Measurements from ENCODE around the gene SORCS2.

Gene SORCS2

GRCh38 chr4:7206911-7207567 is 14.7 kb downstream of the SORCS2 start:
- DNase-seq (ENCODE audit: low spot score) = peak; percentile 86
- H3K27ac ChIP-seq = peak overlapping the region; percentile 48 to 68
- peak overlapping the region; percentile 16 for H3K4me3 ChIP-seq
- TF ChIP-seq, protein P1, sequence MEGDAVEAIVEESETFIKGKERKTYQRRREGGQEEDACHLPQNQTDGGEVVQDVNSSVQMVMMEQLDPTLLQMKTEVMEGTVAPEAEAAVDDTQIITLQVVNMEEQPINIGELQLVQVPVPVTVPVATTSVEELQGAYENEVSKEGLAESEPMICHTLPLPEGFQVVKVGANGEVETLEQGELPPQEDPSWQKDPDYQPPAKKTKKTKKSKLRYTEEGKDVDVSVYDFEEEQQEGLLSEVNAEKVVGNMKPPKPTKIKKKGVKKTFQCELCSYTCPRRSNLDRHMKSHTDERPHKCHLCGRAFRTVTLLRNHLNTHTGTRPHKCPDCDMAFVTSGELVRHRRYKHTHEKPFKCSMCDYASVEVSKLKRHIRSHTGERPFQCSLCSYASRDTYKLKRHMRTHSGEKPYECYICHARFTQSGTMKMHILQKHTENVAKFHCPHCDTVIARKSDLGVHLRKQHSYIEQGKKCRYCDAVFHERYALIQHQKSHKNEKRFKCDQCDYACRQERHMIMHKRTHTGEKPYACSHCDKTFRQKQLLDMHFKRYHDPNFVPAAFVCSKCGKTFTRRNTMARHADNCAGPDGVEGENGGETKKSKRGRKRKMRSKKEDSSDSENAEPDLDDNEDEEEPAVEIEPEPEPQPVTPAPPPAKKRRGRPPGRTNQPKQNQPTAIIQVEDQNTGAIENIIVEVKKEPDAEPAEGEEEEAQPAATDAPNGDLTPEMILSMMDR (IDR thresholded peaks at IDR 0.05) = no peak

DNA sequence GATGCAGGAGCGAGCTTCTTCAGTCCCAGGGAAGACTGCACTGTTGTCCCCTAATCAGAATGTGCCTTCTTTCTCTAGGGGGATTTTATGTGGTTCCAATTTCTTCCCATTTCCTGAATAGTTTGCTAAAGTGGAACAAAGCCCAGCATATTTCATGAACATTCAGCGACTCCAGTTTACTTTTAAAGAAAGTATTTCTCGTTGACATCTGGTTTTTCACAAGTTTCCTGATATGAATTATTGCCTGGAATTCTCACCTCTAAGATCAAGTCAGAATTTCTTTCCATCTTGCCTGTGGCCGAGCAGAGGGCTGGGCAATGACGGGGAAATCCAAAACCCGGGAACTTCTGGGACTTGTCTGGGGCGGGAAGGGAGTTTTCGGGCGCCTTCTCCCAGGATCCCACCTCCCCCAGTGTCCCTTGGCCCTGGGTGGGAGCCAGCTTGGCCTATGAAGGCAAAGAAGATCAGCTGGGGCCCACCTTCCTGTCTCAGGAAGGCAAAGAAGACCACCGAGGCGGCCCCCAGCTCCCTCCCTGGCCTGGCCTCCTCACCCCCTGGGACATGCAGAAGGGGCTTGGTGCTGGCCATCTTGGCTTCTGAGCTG is 15.4 kb downstream of the SORCS2 start:
- TF ChIP-seq, protein P1 (IDR thresholded peaks at IDR 0.05) = no peak
- H3K4me3 ChIP-seq = no peak overlapping the region
- H3K27ac ChIP-seq = peak overlapping the region in 1 of 2 donors; percentile 68
- no peak for DNase-seq (ENCODE audit: low spot score)

- DNase-seq (ENCODE audit: low spot score) = no peak
- TF ChIP-seq, protein P1 (IDR thresholded peaks at IDR 0.05) = no peak
- Histone ChIP-seq H3K27ac (peak overlapping the region in 1 of 2 donors; percentile 68), H3K4me3 (no peak overlapping the region)
Observed at GRCh38 chr4:7208509-7209451, 16.4 kb downstream of the SORCS2 start.

- DNase-seq (ENCODE audit: low spot score) = no peak
- no peak overlapping the region for H3K27ac ChIP-seq
- no peak overlapping the region for H3K4me3 ChIP-seq
- TF ChIP-seq, protein P1 (IDR thresholded peaks at IDR 0.05) = no peak
Observed at GRCh38 chr4:7209699-7210098, 17.4 kb downstream of the SORCS2 start.

DNA sequence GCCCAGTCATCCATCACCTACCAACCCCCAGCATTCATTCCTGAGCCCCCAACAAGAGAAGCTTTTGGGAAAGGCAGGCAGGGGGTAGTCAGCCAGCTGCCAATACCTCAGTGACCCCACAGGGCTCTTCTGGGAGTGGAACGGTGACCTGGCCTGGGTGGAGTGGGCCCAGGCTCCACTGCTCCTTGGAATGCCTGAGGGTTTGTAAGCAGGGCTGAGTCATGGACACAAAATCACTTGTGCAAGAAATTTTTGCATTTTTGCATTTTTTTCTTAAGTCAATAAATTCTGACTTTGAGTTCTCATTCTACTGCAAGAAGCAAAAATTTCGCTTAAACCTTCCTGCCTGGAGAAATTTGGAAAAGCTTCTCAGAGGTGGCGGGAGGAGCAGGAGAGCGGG is 18.5 kb downstream of the SORCS2 start:
- H3K4me3 ChIP-seq = no peak overlapping the region
- TF ChIP-seq, protein P1 (IDR thresholded peaks at IDR 0.05) = no peak
- no peak overlapping the region for H3K27ac ChIP-seq
- no peak for DNase-seq (ENCODE audit: low spot score)

DNA sequence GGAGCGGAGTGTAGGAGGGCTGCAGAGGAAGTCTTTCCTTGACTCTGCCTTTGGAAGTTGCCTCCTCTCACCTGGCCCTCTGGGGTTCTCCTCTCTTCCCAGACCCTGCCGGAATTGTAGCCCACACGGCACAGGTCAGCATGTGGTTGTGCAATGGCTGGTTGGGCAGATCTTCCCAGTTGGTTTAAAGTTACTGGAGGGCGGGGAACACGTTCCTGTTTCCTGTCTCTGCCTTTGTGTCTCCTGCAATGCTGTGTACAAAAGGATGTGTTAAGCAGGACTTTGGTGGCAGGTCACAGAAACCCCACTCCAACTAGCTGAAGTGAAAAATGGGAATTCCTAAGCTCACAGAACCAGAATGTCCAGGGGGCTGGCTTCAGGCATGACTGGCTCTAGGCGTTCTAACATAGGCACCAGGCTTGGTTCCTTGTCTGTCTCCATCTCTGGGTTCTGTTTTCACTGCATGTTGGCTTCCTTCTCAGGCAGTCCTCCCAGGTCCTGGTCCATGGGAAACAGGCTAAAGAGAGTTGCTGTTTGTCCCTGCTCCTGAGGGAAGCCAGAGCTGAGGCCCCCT is 19.9 kb downstream of the SORCS2 start:
- no peak for DNase-seq (ENCODE audit: low spot score)
- TF ChIP-seq, protein P1 (IDR thresholded peaks at IDR 0.05) = no peak
- no peak overlapping the region for H3K27ac ChIP-seq

More for the DNA sequence above, 19.9 kb downstream of the SORCS2 start:
- H3K4me3 ChIP-seq = no peak overlapping the region
